Ascending aorta (tissue), 2 donors: ENCODE data around the gene TTLL7. TPM values are rescaled to one million over a fixed set of nuclear protein-coding genes. Genes with fewer than 3 reads are reported as not detected.

ENCODE experiments used
- DNase-seq, 2 donors: peaks; one replicate each; pipeline ENCODE4 v3.0.0-alpha.2; 2019; ENCODE audit warnings: low spot score in 2 of 2
- H3K27ac ChIP-seq, 2 donors: fragments of 200-600 bp; sonication (generic); one replicate each; pipeline ENCODE4 v1.5.1; 2016 to 2017; ENCODE audit warnings: mild to moderate bottlenecking in 1 of 2
- H3K27me3 ChIP-seq: fragments of 200-600 bp; sonication (generic); one replicate; pipeline ENCODE4 v1.5.1; 2017
- H3K36me3 ChIP-seq, 2 donors: fragments of 200-600 bp; sonication (generic); one replicate each; pipeline ENCODE4 v1.5.1; 2016
- H3K4me1 ChIP-seq, 2 donors: fragments of 200-600 bp; sonication (generic); one replicate each; pipeline ENCODE4 v1.5.1; 2016 to 2017; ENCODE audit warnings: mild to moderate bottlenecking in 1 of 2
- H3K4me3 ChIP-seq, 2 donors: fragments of 200-600 bp; sonication (generic); one replicate each; pipeline ENCODE4 v1.5.1; 2016 to 2017; ENCODE audit warnings: mild to moderate bottlenecking in 1 of 2
- H3K9me3 ChIP-seq, 2 donors: fragments of 200-600 bp; sonication (generic); one replicate each; pipeline ENCODE4 v1.5.1; 2016
- CTCF ChIP-seq, 3 experiments: fragments of 200-600 bp in 2 of 3; fragments of 450-650 bp in 1 of 3; sonication (generic) in 2 of 3; IDR thresholded peaks; one replicate each; pipeline ENCODE4 v1.5.1; 2016 to 2019; ENCODE audit warnings: antibody characterized with exemption in 3 of 3, mild to moderate bottlenecking in 1 of 3, moderate library complexity in 1 of 3
- intact Hi-C: fragments of 100-400 bp; cut with DNase I; formaldehyde crosslinking; loops from one replicate; pipeline ENCODE4 v1.15.1; 2023
- total RNA-seq: library from RNA; depleted of rRNA; stranded (reverse); fragments of >200 nt; gene quantifications from one replicate; pipeline ENCODE4 v1.1.0, GENCODE V29; 2016

TTLL7 gene, protein sequence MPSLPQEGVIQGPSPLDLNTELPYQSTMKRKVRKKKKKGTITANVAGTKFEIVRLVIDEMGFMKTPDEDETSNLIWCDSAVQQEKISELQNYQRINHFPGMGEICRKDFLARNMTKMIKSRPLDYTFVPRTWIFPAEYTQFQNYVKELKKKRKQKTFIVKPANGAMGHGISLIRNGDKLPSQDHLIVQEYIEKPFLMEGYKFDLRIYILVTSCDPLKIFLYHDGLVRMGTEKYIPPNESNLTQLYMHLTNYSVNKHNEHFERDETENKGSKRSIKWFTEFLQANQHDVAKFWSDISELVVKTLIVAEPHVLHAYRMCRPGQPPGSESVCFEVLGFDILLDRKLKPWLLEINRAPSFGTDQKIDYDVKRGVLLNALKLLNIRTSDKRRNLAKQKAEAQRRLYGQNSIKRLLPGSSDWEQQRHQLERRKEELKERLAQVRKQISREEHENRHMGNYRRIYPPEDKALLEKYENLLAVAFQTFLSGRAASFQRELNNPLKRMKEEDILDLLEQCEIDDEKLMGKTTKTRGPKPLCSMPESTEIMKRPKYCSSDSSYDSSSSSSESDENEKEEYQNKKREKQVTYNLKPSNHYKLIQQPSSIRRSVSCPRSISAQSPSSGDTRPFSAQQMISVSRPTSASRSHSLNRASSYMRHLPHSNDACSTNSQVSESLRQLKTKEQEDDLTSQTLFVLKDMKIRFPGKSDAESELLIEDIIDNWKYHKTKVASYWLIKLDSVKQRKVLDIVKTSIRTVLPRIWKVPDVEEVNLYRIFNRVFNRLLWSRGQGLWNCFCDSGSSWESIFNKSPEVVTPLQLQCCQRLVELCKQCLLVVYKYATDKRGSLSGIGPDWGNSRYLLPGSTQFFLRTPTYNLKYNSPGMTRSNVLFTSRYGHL
- total RNA-seq = 20.5 TPM

DNA sequence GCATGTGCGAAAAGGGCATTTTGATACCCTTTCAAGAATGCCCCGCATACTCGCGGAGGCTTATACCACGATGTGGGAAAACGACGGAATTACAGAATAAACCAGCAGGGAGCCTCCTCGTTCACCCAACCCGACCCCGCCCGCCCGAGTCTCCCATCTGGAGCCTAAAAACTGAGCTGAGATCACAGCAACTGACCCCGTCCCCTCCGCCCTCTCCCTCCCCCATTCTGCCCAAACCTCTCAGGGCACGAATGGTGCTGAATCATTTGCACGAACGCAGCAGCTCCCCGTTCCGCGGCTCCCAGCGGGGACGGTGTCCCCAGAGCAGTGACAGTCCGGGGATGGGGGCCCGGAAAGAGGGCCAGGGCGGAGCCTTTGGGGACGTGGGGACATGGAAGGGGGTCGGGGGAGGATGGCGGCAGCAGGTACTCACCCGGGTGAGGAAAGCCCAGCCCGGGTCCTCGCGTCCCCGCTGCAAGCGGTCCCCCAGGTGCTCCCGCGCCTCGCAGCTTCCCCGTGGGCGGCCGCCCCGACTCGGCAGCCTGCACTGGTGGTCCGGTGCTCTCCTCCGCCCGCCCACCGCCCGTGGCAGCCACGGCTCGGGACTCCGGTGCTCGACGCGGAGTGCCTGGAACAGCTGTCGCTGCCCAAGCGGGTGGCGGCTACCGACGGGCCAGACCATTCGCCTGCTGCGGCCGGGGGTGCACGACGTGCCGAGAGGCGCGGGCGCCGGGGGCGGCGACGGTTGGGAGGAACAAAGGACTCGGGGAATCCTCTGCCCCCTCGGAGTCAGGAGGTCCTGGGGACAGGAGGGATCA, at the start of gene TTLL7:
TSS of gene TTLL7 (minus strand) at position 635 of the 818 bp plus-strand sequence. CDS start 46,921 bp downstream, outside the sequence.
- H3K4me3 ChIP-seq = peak within 1 kb of the TSS; percentile 82 to 94
- intact Hi-C loops = loop anchor here (1.0 to 10.0 kb wide), 7 partner anchors 66 to 1279 kb away; partner anchors contain the start of genes BCL10 and CTBS
- peaks cover 0 to 24% of the 10 kb centered on the region in 2 donors for H3K4me1 ChIP-seq
- no peaks in the 10 kb centered on the region for H3K36me3 ChIP-seq
- H3K27ac ChIP-seq = peak within 1 kb of the TSS; percentile 97
- TF ChIP-seq CTCF (IDR thresholded peaks at IDR 0.05) = no peak
- H3K9me3 ChIP-seq = no peaks in the 10 kb centered on the region
- DNase-seq = peak in 1 of 2 donors; percentile 88
- H3K27me3 ChIP-seq = no peaks in the 10 kb centered on the region

DNA sequence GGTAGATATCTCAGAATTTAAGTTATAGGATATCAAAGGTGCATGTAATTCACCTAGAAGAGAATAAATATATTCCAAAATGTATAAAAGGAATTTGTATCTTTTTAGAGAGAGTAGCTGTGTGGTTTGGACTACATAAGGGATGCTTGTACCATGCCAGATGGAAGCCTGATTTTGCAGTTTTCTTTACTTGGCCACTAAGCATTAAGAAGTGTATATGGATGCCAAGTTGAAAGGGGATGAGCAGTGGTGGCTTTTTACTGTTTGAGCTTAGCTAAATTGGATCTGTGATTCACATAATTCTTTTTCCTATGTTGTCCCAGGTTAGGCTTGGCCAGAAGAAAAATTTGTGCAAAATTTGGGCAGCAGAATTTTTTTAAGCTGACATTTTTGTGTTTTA, 43.5 kb upstream of the TTLL7 start:
- Histone ChIP-seq H3K27me3 (no peaks in the 10 kb centered on the region), H3K4me3 (no peak overlapping the region), H3K9me3 (no peaks in the 10 kb centered on the region), H3K36me3 (no peaks in the 10 kb centered on the region), H3K27ac (no peak overlapping the region), H3K4me1 (no peaks in the 10 kb centered on the region)
- intact Hi-C loops = no loop called here
- no peak for TF ChIP-seq CTCF (IDR thresholded peaks at IDR 0.05)
- no peak for DNase-seq

DNA sequence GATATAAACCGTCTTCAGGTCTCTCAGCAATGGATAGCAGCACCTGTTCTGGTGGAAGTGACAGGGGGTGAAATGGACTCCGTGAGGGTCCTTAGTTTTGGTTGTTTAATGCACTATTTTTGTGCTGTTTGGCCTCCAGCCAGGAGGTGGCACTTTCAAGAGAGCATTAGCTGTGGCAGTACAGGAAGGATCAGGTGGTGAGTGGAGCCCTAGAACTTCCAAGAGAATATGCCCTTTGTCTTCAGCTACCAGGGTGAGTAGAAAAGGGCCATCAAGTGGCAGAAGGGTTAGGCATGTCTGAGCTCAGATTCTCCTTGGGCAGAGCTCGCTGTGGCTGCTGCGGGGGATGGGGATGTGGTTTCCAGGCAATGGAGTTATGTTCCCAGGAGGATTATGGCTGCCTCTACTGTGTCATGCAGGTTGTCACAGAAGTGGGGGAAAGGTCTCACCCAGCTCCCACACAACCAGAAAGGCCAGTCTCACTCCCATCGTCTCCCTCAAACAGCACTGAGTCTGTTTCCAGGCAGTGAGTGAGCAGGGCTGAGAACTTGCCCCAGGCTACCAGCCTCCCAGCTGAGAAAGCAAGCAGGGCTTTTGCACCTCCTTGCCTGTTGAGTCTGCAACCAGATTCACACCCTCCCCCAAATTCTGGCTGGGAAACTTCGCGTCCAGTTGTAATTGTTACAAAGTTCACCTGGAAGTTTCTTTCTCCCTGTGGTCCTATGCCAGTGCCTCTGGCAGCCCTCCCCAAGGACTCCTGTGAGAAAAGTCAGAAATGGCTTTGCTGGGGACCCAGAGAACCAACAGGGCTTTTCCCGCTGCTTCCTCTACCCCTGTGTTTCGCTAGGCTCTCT, 39.1 kb upstream of the TTLL7 start:
- intact Hi-C loops = no loop called here
- H3K27me3 ChIP-seq = no peaks in the 10 kb centered on the region
- DNase-seq = no peak
- no peaks in the 10 kb centered on the region for H3K9me3 ChIP-seq
- no peak overlapping the region for H3K27ac ChIP-seq
- no peak for TF ChIP-seq CTCF (IDR thresholded peaks at IDR 0.05)
- H3K4me3 ChIP-seq = no peak overlapping the region
- H3K36me3 ChIP-seq = no peaks in the 10 kb centered on the region
- no peaks in the 10 kb centered on the region for H3K4me1 ChIP-seq

DNA sequence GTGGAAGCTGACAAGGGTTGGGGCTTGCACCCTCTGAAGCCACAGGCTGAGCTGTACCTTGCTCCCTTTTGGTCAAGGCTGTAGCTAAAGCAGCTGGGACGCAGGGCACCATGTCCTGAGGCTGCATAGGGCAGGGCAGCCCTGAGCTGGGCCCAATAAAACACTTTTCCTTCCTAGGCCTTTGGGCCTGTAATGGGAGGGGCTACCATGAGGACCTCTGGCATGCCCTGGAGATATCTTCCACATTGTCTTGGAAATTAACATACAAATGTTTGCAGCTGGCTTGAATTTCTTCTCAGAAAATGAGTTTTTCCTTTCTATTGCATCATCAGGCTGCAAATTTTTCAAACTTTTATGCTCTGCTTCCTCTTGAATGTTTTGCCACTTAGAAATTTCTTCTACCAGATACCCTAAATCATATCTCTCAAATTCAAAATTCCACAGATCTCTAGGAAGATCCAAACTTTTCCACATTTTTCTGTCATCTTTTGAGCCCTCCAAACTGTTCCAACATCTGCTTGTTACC, 32.9 kb upstream of the TTLL7 start:
- Histone ChIP-seq H3K4me1 (no peaks in the 10 kb centered on the region), H3K4me3 (no peak overlapping the region), H3K27me3 (no peaks in the 10 kb centered on the region), H3K27ac (no peak overlapping the region), H3K36me3 (no peaks in the 10 kb centered on the region), H3K9me3 (no peaks in the 10 kb centered on the region)
- DNase-seq = no peak
- TF ChIP-seq CTCF (IDR thresholded peaks at IDR 0.05) = no peak
- intact Hi-C loops = no loop called here
